Measurements from ENCODE around the gene PGM2L1. TPM values are rescaled to one million over a fixed set of nuclear protein-coding genes. Genes with fewer than 3 reads are reported as not detected.

The PGM2L1 gene
- total and polyA plus RNA-seq, 12 donors = 0.54 to 27.8 (median 2.2) TPM

DNA sequence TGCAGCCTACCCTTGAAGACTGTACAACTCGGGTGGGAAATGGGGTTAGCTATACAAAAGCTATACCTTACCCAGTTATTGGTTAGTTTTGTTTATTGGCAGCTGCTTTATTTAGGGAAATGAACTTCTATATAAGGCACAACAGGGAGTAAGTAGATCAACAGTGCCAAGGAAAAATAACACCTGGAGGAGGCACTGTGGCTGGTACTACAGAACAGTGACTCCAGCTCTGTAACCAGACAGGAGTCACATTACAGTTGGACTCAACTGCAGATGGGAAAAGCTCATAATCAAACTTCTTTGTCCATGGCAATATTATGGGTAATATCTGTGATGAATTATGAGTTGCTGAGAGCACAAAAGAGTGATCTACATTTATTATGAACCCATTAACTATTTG, 100.7 kb downstream of the PGM2L1 start:
- TF ChIP-seq, protein P1, sequence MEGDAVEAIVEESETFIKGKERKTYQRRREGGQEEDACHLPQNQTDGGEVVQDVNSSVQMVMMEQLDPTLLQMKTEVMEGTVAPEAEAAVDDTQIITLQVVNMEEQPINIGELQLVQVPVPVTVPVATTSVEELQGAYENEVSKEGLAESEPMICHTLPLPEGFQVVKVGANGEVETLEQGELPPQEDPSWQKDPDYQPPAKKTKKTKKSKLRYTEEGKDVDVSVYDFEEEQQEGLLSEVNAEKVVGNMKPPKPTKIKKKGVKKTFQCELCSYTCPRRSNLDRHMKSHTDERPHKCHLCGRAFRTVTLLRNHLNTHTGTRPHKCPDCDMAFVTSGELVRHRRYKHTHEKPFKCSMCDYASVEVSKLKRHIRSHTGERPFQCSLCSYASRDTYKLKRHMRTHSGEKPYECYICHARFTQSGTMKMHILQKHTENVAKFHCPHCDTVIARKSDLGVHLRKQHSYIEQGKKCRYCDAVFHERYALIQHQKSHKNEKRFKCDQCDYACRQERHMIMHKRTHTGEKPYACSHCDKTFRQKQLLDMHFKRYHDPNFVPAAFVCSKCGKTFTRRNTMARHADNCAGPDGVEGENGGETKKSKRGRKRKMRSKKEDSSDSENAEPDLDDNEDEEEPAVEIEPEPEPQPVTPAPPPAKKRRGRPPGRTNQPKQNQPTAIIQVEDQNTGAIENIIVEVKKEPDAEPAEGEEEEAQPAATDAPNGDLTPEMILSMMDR (IDR thresholded peaks at IDR 0.05) = no peak
- no peak for TF ChIP-seq POLR2A (IDR thresholded peaks at IDR 0.05)
- Histone ChIP-seq H3K9me3 (replicated peaks in 1 of 3) (no peaks in the 10 kb centered on the region), H3K4me1 (replicated peaks in 1 of 2) (no peaks in the 10 kb centered on the region), H3K36me3 (replicated peaks in 1 of 2) (no peaks in the 10 kb centered on the region), H3K4me3 (no peak overlapping the region), H3K27ac (no peak overlapping the region), H3K27me3 (no peaks in the 10 kb centered on the region)
- 87 to 100% (median 91%) methylated on average over 1 of the region's 1 CpG for WGBS, 4 donors
- intact Hi-C loops (cut with DNase I) = no loop called here
- DNase-seq = no peak

DNA sequence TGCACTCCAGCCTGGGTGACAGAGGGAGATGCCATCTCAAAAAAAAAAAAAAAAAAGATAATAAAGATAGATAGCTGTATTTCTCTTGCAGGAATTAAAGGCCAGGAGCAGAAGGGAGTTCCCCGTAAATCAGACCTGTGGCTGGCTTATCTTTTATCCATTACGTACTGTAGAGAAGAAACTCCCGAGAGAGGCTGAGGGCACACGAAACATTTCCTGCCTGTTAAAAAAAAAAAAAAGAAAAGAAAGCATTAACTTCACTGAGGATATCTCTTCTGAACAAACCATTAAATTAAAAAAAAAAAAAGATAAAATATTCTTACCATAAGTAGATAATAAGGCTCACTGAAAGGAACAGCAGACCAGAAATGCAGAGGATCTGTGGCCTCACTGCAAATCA, 109.3 kb downstream of the PGM2L1 start:
- 22 to 45% (median 37%) methylated on average over 4 of the region's 4 CpGs for WGBS, 4 donors
- no peaks in the 10 kb centered on the region for H3K4me1 ChIP-seq (replicated peaks in 1 of 2)
- H3K27ac ChIP-seq = no peak overlapping the region
- H3K36me3 ChIP-seq (replicated peaks in 1 of 2) = no peaks in the 10 kb centered on the region
- DNase-seq = no peak
- H3K9me3 ChIP-seq (replicated peaks in 1 of 3) = no peaks in the 10 kb centered on the region
- no peak overlapping the region for H3K4me3 ChIP-seq
- no peaks in the 10 kb centered on the region for H3K27me3 ChIP-seq
- intact Hi-C loops (cut with DNase I) = no loop called here
- TF ChIP-seq, protein P1 (IDR thresholded peaks at IDR 0.05) = no peak
- TF ChIP-seq POLR2A (IDR thresholded peaks at IDR 0.05) = no peak

DNA sequence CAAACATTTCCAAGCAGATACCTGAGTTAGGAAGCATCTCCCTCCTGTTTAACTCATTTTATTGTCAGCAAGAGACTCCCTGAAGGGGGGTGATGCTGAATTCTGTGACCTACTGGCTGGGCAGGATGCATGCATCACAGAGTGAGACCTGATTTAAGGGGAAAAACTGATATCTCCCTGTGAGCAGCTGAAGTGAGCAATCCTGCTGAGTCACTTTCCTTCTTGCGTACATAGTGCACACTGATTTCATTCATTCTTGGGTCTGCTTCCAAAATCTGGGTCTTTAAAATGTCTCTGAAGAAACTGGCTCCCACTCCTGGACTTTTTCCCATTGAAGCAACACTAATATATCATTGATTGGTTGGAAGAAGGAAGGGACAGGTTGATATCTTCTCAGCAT, 110.1 kb downstream of the PGM2L1 start:
- 20 to 46% (median 30%) methylated on average over 1 of the region's 1 CpG for WGBS, 4 donors
- peak in 5 of 7 donors; percentile 24 to 56 (median 44) for DNase-seq
- no peaks in the 10 kb centered on the region for H3K9me3 ChIP-seq (replicated peaks in 1 of 3)
- H3K4me3 ChIP-seq = no peak overlapping the region
- intact Hi-C loops (cut with DNase I) = no loop called here
- no peaks in the 10 kb centered on the region for H3K4me1 ChIP-seq (replicated peaks in 1 of 2)
- H3K36me3 ChIP-seq (replicated peaks in 1 of 2) = no peaks in the 10 kb centered on the region
- peak overlapping the region in 1 of 5 donors; percentile 50 for H3K27ac ChIP-seq
- no peak for TF ChIP-seq POLR2A (IDR thresholded peaks at IDR 0.05)
- TF ChIP-seq, protein P1 (IDR thresholded peaks at IDR 0.05) = no peak
- H3K27me3 ChIP-seq = no peaks in the 10 kb centered on the region

DNA sequence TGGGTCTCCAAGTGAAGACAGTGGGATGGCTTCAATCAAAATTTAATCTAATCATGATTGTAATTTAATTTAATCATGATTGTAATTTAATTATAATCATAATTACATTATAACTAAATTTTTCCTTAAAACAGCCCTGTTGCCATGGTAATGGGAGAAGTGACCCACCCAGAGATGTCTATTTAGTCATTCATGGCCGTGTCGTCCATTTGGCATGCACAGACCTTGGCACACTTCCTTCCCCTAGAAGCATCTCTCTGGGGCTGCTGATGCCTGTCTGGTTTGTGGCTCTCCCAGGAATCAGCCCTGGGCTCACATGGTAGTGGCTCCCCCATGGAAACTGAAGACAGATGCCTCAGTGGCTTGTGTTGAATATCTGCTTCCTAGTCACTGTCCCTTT, 113.8 kb downstream of the PGM2L1 start:
- no peaks in the 10 kb centered on the region for H3K4me1 ChIP-seq (replicated peaks in 1 of 2)
- WGBS, 4 donors = 51 to 68% (median 57%) methylated on average over 2 of the region's 2 CpGs
- TF ChIP-seq POLR2A (IDR thresholded peaks at IDR 0.05) = no peak
- TF ChIP-seq, protein P1 (IDR thresholded peaks at IDR 0.05) = no peak
- no peaks in the 10 kb centered on the region for H3K36me3 ChIP-seq (replicated peaks in 1 of 2)
- intact Hi-C loops (cut with DNase I) = no loop called here
- H3K4me3 ChIP-seq = no peak overlapping the region
- H3K27me3 ChIP-seq = no peaks in the 10 kb centered on the region
- no peaks in the 10 kb centered on the region for H3K9me3 ChIP-seq (replicated peaks in 1 of 3)
- H3K27ac ChIP-seq = no peak overlapping the region
- no peak for DNase-seq

Measured in adrenal gland (tissue), 12 donors.